H9 (cell line): Measurements from ENCODE around the gene WDR48. TPM values are rescaled to one million over a fixed set of nuclear protein-coding genes. Genes with fewer than 3 reads are reported as not detected.

ENCODE experiments used
- DNase-seq: peaks from one replicate; pipeline ENCODE4 v3.0.0-alpha.2; 2017
- H2AFZ ChIP-seq: one replicate; pipeline ENCODE4 v1.6.1; 2013; ENCODE audit warnings: mild to moderate bottlenecking, low read length, control low read depth, moderate library complexity
- H2AK5ac ChIP-seq: 2 replicates; pipeline ENCODE4 v1.6.1; 2013; ENCODE audit warnings: low read length, control low read depth, mixed read lengths; ENCODE audit not compliant: insufficient read length
- H2BK120ac ChIP-seq: one replicate; pipeline ENCODE4 v1.6.1; 2013; ENCODE audit warnings: low read depth, mild to moderate bottlenecking, low read length, control low read depth, inconsistent platforms; ENCODE audit not compliant: poor library complexity, severe bottlenecking
- H2BK12ac ChIP-seq: 2 replicates; pipeline ENCODE4 v1.6.1; 2013; ENCODE audit warnings: low read length, control low read depth, mixed read lengths, low read depth; ENCODE audit not compliant: insufficient read length
- H2BK15ac ChIP-seq: 2 replicates; pipeline ENCODE4 v1.6.1; 2013; ENCODE audit warnings: low read depth, low read length, control low read depth
- H2BK20ac ChIP-seq: one replicate; pipeline ENCODE4 v1.6.1; 2013; ENCODE audit warnings: low read depth, mild to moderate bottlenecking, low read length, control low read depth, inconsistent platforms; ENCODE audit not compliant: poor library complexity, severe bottlenecking
- H2BK5ac ChIP-seq: 2 replicates; pipeline ENCODE4 v1.6.1; 2013; ENCODE audit warnings: low read length, control low read depth, mixed read lengths; ENCODE audit not compliant: insufficient read length
- H3K14ac ChIP-seq: 2 replicates; pipeline ENCODE4 v1.6.1; 2013; ENCODE audit warnings: low read length, control low read depth; ENCODE audit not compliant: insufficient read depth
- H3K18ac ChIP-seq: 2 replicates; pipeline ENCODE4 v1.6.1; 2013; ENCODE audit warnings: low read depth, mild to moderate bottlenecking, mixed read lengths, low read length, control low read depth; ENCODE audit not compliant: insufficient read length
- H3K23ac ChIP-seq: 2 replicates; pipeline ENCODE4 v1.6.1; 2013; ENCODE audit warnings: low read length, control low read depth, mixed read lengths, low read depth; ENCODE audit not compliant: insufficient read length
- H3K23me2 ChIP-seq: 2 replicates; pipeline ENCODE4 v1.6.1; 2013; ENCODE audit warnings: low read depth, mild to moderate bottlenecking, mixed read lengths, low read length, control low read depth; ENCODE audit not compliant: insufficient read length, poor library complexity, severe bottlenecking
- H3K27ac ChIP-seq: 2 replicates; pipeline ENCODE4 v1.5.1; 2013; ENCODE audit warnings: low read length, control low read depth, mixed read lengths, low read depth; ENCODE audit not compliant: insufficient read length
- H3K27me3 ChIP-seq: 2 replicates; pipeline ENCODE4 v1.6.1; 2013; ENCODE audit warnings: low read length, control low read depth, inconsistent platforms; ENCODE audit not compliant: insufficient read depth
- H3K4ac ChIP-seq: 2 replicates; pipeline ENCODE4 v1.6.1; 2013; ENCODE audit warnings: low read depth, mild to moderate bottlenecking, control low read depth, inconsistent platforms, low read length, moderate library complexity
- H3K4me1 ChIP-seq: 2 replicates; pipeline ENCODE4 v1.6.1; 2013; ENCODE audit warnings: low read length, control low read depth, inconsistent platforms; ENCODE audit not compliant: insufficient read depth
- H3K4me2 ChIP-seq: 2 replicates; pipeline ENCODE4 v1.6.1; 2013; ENCODE audit warnings: low read length, control low read depth, mixed read lengths; ENCODE audit not compliant: insufficient read length, insufficient read depth
- H3K56ac ChIP-seq: 2 replicates; pipeline ENCODE4 v1.6.1; 2013; ENCODE audit warnings: low read depth, mild to moderate bottlenecking, mixed read lengths, low read length, control low read depth; ENCODE audit not compliant: insufficient read length
- H3K79me1 ChIP-seq: 2 replicates; pipeline ENCODE4 v1.6.1; 2013; ENCODE audit warnings: low read depth, mild to moderate bottlenecking, moderate library complexity, low read length, control low read depth, inconsistent platforms; ENCODE audit not compliant: insufficient read depth, poor library complexity, severe bottlenecking
- H3K79me2 ChIP-seq: 2 replicates; pipeline ENCODE4 v1.6.1; 2013; ENCODE audit warnings: low read length, control low read depth, inconsistent platforms; ENCODE audit not compliant: insufficient read depth
- H3K9ac ChIP-seq: 2 replicates; pipeline ENCODE4 v1.6.1; 2013; ENCODE audit warnings: low read length, control low read depth, mixed read lengths; ENCODE audit not compliant: insufficient read length; ENCODE audit errors: extremely low read depth
- H3K9me3 ChIP-seq: one replicate; pipeline ENCODE4 v1.6.1; 2013; ENCODE audit warnings: low read depth, low read length, inconsistent platforms; ENCODE audit not compliant: control insufficient read depth
- H3T11ph ChIP-seq: one replicate; pipeline ENCODE4 v1.6.1; 2013; ENCODE audit warnings: mild to moderate bottlenecking, low read length, control low read depth, inconsistent platforms
- H4K20me1 ChIP-seq: one replicate; pipeline ENCODE4 v1.6.1; 2013; ENCODE audit not compliant: control insufficient read depth, insufficient read length, insufficient read depth
- H4K5ac ChIP-seq: 2 replicates; pipeline ENCODE4 v1.6.1; 2013; ENCODE audit warnings: low read depth, mild to moderate bottlenecking, mixed read lengths, low read length, control low read depth; ENCODE audit not compliant: insufficient read length
- H4K8ac ChIP-seq: replicated peaks from 2 replicates; pipeline ENCODE4 v1.6.1; 2013; ENCODE audit warnings: low read length, control low read depth, mixed read lengths, low read depth; ENCODE audit not compliant: insufficient read length
- H4K91ac ChIP-seq: 2 replicates; pipeline ENCODE4 v1.6.1; 2013; ENCODE audit warnings: low read depth, mild to moderate bottlenecking, moderate library complexity, mixed read lengths, low read length, control low read depth; ENCODE audit not compliant: insufficient read length
- H3K27ac Mint-ChIP-seq, 3 experiments: 2 replicates in 2 of 3; 3 replicates in 1 of 3; pipeline ENCODE4 v1.8.0; 2020 to 2021; ENCODE audit warnings: mixed read lengths in 3 of 3, mild to moderate bottlenecking in 1 of 3, moderate library complexity in 1 of 3
- H3K27me3 Mint-ChIP-seq: 2 replicates; pipeline ENCODE4 v1.8.0; 2021; ENCODE audit warnings: low read depth, mild to moderate bottlenecking, moderate library complexity, mixed read lengths
- H3K36me3 Mint-ChIP-seq, 3 experiments: 2 replicates in 2 of 3; 3 replicates in 1 of 3; pipeline ENCODE4 v1.8.0; 2020 to 2021; ENCODE audit warnings: low read depth in 3 of 3, mixed read lengths in 3 of 3; ENCODE audit not compliant: insufficient read depth in 1 of 3
- H3K4me1 Mint-ChIP-seq, 2 experiments: 2 replicates each; pipeline ENCODE4 v1.8.0; 2020; ENCODE audit warnings: mixed read lengths in 2 of 2
- H3K4me3 Mint-ChIP-seq, 2 experiments: 2 replicates in 1 of 2; 3 replicates in 1 of 2; pipeline ENCODE4 v1.8.0; 2020 to 2021; ENCODE audit warnings: mild to moderate bottlenecking in 2 of 2, mixed read lengths in 2 of 2, moderate library complexity in 1 of 2
- H3K9me3 Mint-ChIP-seq, 2 experiments: 2 replicates in 1 of 2; 3 replicates in 1 of 2; pipeline ENCODE4 v1.8.0; 2020; ENCODE audit warnings: mild to moderate bottlenecking in 2 of 2, mixed read lengths in 2 of 2, moderate library complexity in 1 of 2
- CTCF ChIP-seq: fragments of 200-600 bp; sonication (generic); conservative IDR thresholded peaks from 3 replicates; pipeline ENCODE4 v1.8.0; 2021; ENCODE audit warnings: antibody characterized with exemption, mild to moderate bottlenecking
- WGBS: extraction: QIAGEN DNeasy Blood & Tissue Kit; methylation state at CpG from one replicate; pipeline ENCODE4 v1.1.7; 2013; ENCODE audit warnings: missing lambda C conversion rate, low lambda C conversion rate, mixed read lengths; ENCODE audit not compliant: insufficient read length; ENCODE audit errors: extremely low coverage; 5-methylcytosine and 5-hydroxymethylcytosine counted together
- total RNA-seq: library from RNA; stranded (reverse); gene quantifications from 2 replicates; pipeline ENCODE4 v1.2.1, GENCODE V29; 2021

Gene WDR48
- total RNA-seq, 1 experiment from 2014 or later, result 52.7 TPM

- no CpG with 5 or more reads among the region's 1 CpG for WGBS
- H3K27ac Mint-ChIP-seq, result no peak overlapping the region
- H3K56ac ChIP-seq, result no peak overlapping the region
Measured at GRCh38 chr3:39029556-39029955, 22.3 kb upstream of the WDR48 start.

More at GRCh38 chr3:39029556-39029955, 22.3 kb upstream of the WDR48 start:
- Histone ChIP-seq H2BK5ac (no peak overlapping the region), H4K8ac (no peak overlapping the region), H3K4me2 (no peak overlapping the region), H3K27ac (no peak overlapping the region), H2BK120ac (no peak overlapping the region), H3K79me1 (no peaks in the 10 kb centered on the region), H3K9ac (no peak overlapping the region), H3T11ph (no peak overlapping the region), H2BK12ac (no peak overlapping the region), H4K20me1 (no peaks in the 10 kb centered on the region), H2BK15ac (no peak overlapping the region), H3K23me2 (no peaks in the 10 kb centered on the region), H3K14ac (no peak overlapping the region), H2AK5ac (no peak overlapping the region), H4K91ac (no peak overlapping the region), H3K18ac (no peak overlapping the region), H3K4ac (no peak overlapping the region), H3K79me2 (no peaks in the 10 kb centered on the region), H3K4me1 (no peaks in the 10 kb centered on the region), H3K9me3 (no peaks in the 10 kb centered on the region), H4K5ac (no peak overlapping the region), H3K23ac (no peak overlapping the region), H2BK20ac (no peak overlapping the region), H3K27me3 (no peaks in the 10 kb centered on the region), H2AFZ (no peak overlapping the region)
- Mint-ChIP-seq H3K4me1 (no peaks in the 10 kb centered on the region), H3K27me3 (peaks cover 2% of the 10 kb centered on the region; the same call in 1 of the 2 replicates), H3K9me3 (peaks cover 0 to 4% of the 10 kb centered on the region in 2 experiments; a peak in 2 of 5 replicates), H3K4me3 (no peak overlapping the region), H3K36me3 (peaks cover 0 to 2% (median 0%) of the 10 kb centered on the region in 3 experiments; a peak in 1 of 7 replicates)
- DNase-seq, result no peak
- TF ChIP-seq CTCF, result no peak
